ENCODE measurements around the gene PTPRK.
"Not testable (repeated sequence)": the region's sequence is repeated elsewhere in the genome, so short reads cannot be mapped to it uniquely, and the experiment has no call there.

PTPRK gene

DNA sequence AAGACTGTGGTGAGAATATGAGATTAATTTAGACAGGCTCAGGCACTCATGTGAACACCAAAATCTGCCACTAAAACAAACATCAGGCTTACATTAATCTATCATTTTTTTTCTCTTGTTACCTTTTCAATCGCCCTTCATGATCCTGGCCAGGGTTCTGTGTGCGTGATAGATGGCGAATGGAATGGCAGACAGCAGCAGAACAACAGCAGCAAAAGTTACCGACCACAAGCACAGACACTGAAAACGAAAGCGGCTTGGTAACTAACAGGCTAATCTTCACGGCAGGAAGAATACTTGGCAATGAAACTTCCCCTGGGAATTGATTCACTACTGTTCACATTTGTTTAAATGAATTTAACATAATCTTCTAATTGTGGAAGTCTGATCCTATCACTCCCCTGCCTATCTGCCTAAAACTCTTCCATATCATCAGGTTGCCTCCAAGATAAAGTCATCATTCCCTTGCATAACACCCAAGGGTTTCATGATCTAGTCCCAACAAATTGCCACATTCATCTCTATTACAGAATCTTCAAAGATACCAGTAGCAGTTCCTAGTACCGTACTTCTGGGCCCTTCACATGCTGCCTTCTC, 28.7 kb downstream of the PTPRK start:
- TF ChIP-seq, protein P1, sequence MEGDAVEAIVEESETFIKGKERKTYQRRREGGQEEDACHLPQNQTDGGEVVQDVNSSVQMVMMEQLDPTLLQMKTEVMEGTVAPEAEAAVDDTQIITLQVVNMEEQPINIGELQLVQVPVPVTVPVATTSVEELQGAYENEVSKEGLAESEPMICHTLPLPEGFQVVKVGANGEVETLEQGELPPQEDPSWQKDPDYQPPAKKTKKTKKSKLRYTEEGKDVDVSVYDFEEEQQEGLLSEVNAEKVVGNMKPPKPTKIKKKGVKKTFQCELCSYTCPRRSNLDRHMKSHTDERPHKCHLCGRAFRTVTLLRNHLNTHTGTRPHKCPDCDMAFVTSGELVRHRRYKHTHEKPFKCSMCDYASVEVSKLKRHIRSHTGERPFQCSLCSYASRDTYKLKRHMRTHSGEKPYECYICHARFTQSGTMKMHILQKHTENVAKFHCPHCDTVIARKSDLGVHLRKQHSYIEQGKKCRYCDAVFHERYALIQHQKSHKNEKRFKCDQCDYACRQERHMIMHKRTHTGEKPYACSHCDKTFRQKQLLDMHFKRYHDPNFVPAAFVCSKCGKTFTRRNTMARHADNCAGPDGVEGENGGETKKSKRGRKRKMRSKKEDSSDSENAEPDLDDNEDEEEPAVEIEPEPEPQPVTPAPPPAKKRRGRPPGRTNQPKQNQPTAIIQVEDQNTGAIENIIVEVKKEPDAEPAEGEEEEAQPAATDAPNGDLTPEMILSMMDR (IDR thresholded peaks at IDR 0.05; ENCODE audit: insufficient read depth, missing control alignments): no peak
- DNase-seq (ENCODE audit: insufficient read length, low spot score) (no peak), FAIRE-seq (no peak)

DNA sequence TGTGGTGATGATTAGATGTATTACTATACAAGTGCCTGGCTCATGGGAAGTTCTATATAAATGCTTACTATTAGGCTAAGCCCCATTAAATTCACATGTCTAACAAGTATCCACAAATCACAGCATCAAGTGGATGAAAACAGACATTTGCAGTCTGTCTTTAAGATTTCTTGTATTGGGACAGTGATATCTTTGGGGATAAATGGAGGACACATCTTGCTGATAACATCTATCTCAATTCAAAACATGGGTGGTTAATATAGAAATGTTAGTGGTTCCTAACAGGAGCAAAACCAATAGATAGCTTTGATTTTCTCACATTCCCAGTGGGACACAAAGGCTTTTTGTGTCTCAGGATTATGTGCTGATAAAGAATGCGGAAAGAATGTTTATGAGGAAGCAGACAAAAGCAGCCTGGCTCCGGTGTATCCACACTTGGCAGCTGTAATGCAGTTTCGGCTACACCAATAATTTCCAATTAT, 29.3 kb downstream of the PTPRK start:
- FAIRE-seq: no peak
- DNase-seq (ENCODE audit: insufficient read length, low spot score): no peak
- TF ChIP-seq, protein P1 (IDR thresholded peaks at IDR 0.05; ENCODE audit: insufficient read depth, missing control alignments): no peak

DNA sequence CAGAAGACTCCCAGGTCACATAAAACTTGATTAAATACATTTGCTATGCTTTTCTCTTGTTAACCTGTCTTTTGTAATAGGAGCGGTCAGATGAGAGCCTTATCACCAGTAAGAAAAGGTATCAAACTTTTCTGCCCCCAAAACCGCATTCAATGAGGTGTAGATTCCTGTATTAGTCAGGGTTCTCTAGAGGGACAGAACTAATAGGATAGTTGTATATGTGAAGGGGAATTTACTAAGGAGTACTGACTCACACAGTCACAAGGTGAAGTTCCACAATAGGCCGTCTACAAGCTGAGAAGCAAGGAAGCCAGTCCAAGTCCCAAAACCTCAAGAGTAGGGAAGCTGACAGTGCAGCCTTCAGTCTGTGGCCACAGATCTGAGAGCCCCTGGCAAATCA, 32.7 kb downstream of the PTPRK start:
- no peak for FAIRE-seq
- DNase-seq (ENCODE audit: insufficient read length, low spot score): no peak
- TF ChIP-seq, protein P1 (IDR thresholded peaks at IDR 0.05; ENCODE audit: insufficient read depth, missing control alignments): no peak

DNA sequence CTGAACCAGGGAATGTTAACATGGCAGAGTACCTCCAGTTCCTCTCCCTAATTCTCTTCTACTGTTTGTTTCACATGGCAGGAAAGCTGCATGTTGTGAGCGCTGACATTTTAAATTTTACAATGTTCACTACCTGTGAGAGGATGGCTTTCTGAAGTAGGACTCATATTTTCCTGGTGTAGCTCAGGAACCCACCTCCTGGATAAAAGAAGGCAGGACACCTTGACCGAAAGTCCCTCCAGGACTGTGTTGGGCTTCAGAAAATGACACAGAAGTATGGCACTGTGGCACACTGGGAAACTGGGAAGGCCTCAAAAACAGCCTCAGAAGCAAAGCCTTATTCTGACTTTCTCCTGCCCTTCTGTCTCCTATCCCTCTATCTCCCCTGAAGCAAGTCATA, 33.3 kb downstream of the PTPRK start:
- TF ChIP-seq, protein P1 (IDR thresholded peaks at IDR 0.05; ENCODE audit: insufficient read depth, missing control alignments): no peak
- no peak for FAIRE-seq
- no peak for DNase-seq (ENCODE audit: insufficient read length, low spot score)

DNA sequence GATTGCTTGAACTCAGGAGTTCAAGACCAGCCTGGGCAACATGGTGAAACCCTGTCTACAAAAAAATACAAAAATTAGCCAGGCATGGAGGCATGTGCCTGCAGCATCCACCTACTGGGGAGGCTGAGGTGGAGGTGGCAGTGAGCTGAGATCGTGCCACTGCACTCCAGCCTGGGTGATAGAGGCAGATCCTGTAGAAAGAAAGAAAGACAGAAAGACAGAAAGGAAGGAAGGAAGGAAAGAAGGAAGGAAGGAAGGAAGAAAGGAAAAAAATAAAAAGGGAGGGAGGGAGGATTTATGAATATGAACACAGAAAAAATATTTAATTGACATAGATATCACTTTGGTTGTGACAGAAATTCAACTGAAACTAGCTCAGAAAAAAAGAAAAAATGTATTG, 33.8 kb downstream of the PTPRK start:
- DNase-seq (ENCODE audit: insufficient read length, low spot score); FAIRE-seq: not testable (repeated sequence)

DNA sequence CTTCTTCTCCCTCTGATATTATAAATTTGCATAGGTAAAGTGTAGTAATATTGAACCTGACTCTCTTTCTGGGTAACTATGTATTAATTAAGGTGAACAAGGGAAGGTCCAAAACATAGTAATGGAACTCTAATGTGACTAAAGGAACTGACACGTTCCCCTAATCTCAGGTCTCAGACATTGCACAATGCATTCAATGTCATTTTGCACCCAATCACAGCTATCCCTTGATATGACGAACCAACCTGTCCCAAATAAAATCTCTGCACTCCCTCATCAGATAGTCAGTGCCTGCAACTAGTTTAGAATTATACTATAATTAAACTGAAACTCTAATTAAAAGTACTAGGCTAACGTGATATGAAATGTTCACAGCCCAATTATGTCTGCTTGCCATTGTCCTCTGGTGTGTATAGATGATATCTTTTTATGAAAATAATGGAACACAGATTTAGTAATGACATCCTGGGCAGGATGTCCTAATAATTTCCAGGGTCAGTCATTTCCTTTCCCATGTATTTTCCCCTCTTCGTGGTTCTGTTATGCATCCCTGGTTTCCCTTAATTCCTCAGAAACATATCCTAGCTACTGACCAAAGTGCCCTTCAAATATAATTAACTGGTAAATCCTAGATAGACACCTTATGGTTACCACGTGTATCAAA, 36.8 kb downstream of the PTPRK start:
- TF ChIP-seq, protein P1 (IDR thresholded peaks at IDR 0.05; ENCODE audit: insufficient read depth, missing control alignments): no peak
- DNase-seq (ENCODE audit: insufficient read length, low spot score) (no peak), FAIRE-seq (no peak)

DNA sequence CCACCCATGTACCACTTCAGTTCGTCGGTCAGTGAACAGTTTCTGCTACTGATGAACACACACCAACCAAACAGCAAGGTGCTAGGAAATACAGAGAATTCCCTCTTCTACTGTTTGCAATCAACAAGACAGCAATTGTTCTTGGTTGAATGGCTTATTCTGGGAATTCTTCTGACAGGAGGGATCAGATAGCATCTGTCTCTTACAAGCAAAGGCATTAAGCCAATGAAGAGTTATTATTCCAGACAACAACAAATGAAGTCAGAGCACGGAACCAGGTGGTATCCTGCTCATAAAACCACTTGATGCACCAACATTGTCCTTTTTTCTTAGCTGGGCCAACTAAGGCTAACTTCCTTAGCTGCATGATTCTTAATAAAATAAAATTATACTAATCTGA, 37.8 kb downstream of the PTPRK start:
- FAIRE-seq: no peak
- TF ChIP-seq, protein P1 (IDR thresholded peaks at IDR 0.05; ENCODE audit: insufficient read depth, missing control alignments): no peak
- no peak for DNase-seq (ENCODE audit: insufficient read length, low spot score)
